Thyroid gland (tissue), 4 donors: ENCODE results near the gene CLEC2L.

Experiments
- CTCF ChIP-seq, 6 experiments: fragments of 200-600 bp in 3 of 6; fragments of 450-650 bp in 3 of 6; sonication (generic) in 3 of 6; IDR thresholded peaks; one replicate each; pipeline ENCODE4 v1.5.1; 2016 to 2019; ENCODE audit warnings: antibody characterized with exemption in 6 of 6, mild to moderate bottlenecking in 2 of 6, inconsistent platforms in 1 of 6, moderate library complexity in 1 of 6
- POLR2A ChIP-seq, 2 donors: fragments of 450-650 bp; IDR thresholded peaks; one replicate each; pipeline ENCODE4 v1.6.1; 2017; ENCODE audit warnings: antibody characterized with exemption in 2 of 2, mild to moderate bottlenecking in 2 of 2, moderate library complexity in 1 of 2

- TF ChIP-seq POLR2A (IDR thresholded peaks at IDR 0.05) (no peak), CTCF (IDR thresholded peaks at IDR 0.05) (no peak)
Observed at GRCh38 chr7:139586286-139586685, 62.8 kb downstream of the CLEC2L start.
